DMS53 treated with DMSO at 0.1 percent for 48 hours (cell line): ENCODE measurements around the gene RTP3.

Experiments
- DNase-seq: peaks from one replicate; lab custom pipeline; 2025; ENCODE audit not compliant: unreplicated experiment; lab: John Stamatoyannopoulos, UW

RTP3 gene

GRCh38 chr3:46497556-46498265, at the start of gene RTP3:
Gene RTP3 (plus strand): TSS chr3:46497976. CDS start chr3:46498063, 87 bp downstream.
- DNase-seq = no peak

GRCh38 chr3:46448721-46449120, 49.1 kb upstream of the RTP3 start:
- DNase-seq = no peak

- DNase-seq = no peak
Observed at GRCh38 chr3:46449755-46450552, 47.8 kb upstream of the RTP3 start.

GRCh38 chr3:46453526-46454208, 44.1 kb upstream of the RTP3 start:
- DNase-seq = no peak

GRCh38 chr3:46454209-46454595, 43.6 kb upstream of the RTP3 start:
- DNase-seq = no peak

- no peak for DNase-seq
Observed at GRCh38 chr3:46454606-46455005, 43.2 kb upstream of the RTP3 start.

- DNase-seq = no peak
Observed at GRCh38 chr3:46455231-46456115, 42.3 kb upstream of the RTP3 start.

- no peak for DNase-seq
Observed at GRCh38 chr3:46456118-46456517, 41.7 kb upstream of the RTP3 start.

GRCh38 chr3:46460051-46460450, 37.7 kb upstream of the RTP3 start:
- no peak for DNase-seq

GRCh38 chr3:46462111-46462510, 35.7 kb upstream of the RTP3 start:
- no peak for DNase-seq

GRCh38 chr3:46462511-46462910, 35.3 kb upstream of the RTP3 start:
- no peak for DNase-seq

GRCh38 chr3:46463120-46463867, 34.5 kb upstream of the RTP3 start:
- DNase-seq = no peak

- no peak for DNase-seq
Observed at GRCh38 chr3:46463868-46464241, 33.9 kb upstream of the RTP3 start.

- DNase-seq = no peak
Observed at GRCh38 chr3:46464326-46465195, 33.2 kb upstream of the RTP3 start, which contains the start of gene LTF. Gene LTF (minus strand): TSS chr3:46464905. CDS start chr3:46464867, 38 bp downstream.

GRCh38 chr3:46465196-46465520, 32.6 kb upstream of the RTP3 start:
- no peak for DNase-seq

- DNase-seq = no peak
Observed at GRCh38 chr3:46466273-46466672, 31.5 kb upstream of the RTP3 start.

- DNase-seq = no peak
Observed at GRCh38 chr3:46466871-46467403, 30.8 kb upstream of the RTP3 start.

- no peak for DNase-seq
Observed at GRCh38 chr3:46467562-46467961, 30.2 kb upstream of the RTP3 start.
